Measurements from ENCODE around the gene CACNA1C.

The CACNA1C gene

GRCh38 chr12:2447861-2448260 lies 395.1 kb downstream of the CACNA1C start:
- no peak overlapping the region for H3K4me3 ChIP-seq (ENCODE audit: low read depth, low read length)
- no peak for TF ChIP-seq POLR2A (IDR thresholded peaks at IDR 0.05; ENCODE audit: extremely low read depth, insufficient read length)
- no peak for TF ChIP-seq CTCF (IDR thresholded peaks at IDR 0.05; ENCODE audit: low read depth, low read length)
- TF ChIP-seq MYC (IDR thresholded peaks at IDR 0.05; ENCODE audit: low read depth, low read length), result no peak
- no peak for TF ChIP-seq MAX (IDR thresholded peaks at IDR 0.05; ENCODE audit: low read depth, low read length)
- no peak for DNase-seq (ENCODE audit: low read depth)

- TF ChIP-seq POLR2A (IDR thresholded peaks at IDR 0.05; ENCODE audit: extremely low read depth, insufficient read length) (no peak), CTCF (IDR thresholded peaks at IDR 0.05; ENCODE audit: low read depth, low read length) (no peak), MYC (IDR thresholded peaks at IDR 0.05; ENCODE audit: low read depth, low read length) (no peak), MAX (IDR thresholded peaks at IDR 0.05; ENCODE audit: low read depth, low read length) (no peak)
- DNase-seq (ENCODE audit: low read depth), result no peak
- no peak overlapping the region for H3K4me3 ChIP-seq (ENCODE audit: low read depth, low read length)
Observed at GRCh38 chr12:2449586-2449985, 396.8 kb downstream of the CACNA1C start.

GRCh38 chr12:2450553-2450952 lies 397.8 kb downstream of the CACNA1C start:
- H3K4me3 ChIP-seq (ENCODE audit: low read depth, low read length), result no peak overlapping the region
- TF ChIP-seq CTCF (IDR thresholded peaks at IDR 0.05; ENCODE audit: low read depth, low read length) (no peak), POLR2A (IDR thresholded peaks at IDR 0.05; ENCODE audit: extremely low read depth, insufficient read length) (no peak), MYC (IDR thresholded peaks at IDR 0.05; ENCODE audit: low read depth, low read length) (no peak), MAX (IDR thresholded peaks at IDR 0.05; ENCODE audit: low read depth, low read length) (no peak)
- no peak for DNase-seq (ENCODE audit: low read depth)

- no peak overlapping the region for H3K4me3 ChIP-seq (ENCODE audit: low read depth, low read length)
- TF ChIP-seq MYC (IDR thresholded peaks at IDR 0.05; ENCODE audit: low read depth, low read length) (no peak), CTCF (IDR thresholded peaks at IDR 0.05; ENCODE audit: low read depth, low read length) (no peak), MAX (IDR thresholded peaks at IDR 0.05; ENCODE audit: low read depth, low read length) (no peak), POLR2A (IDR thresholded peaks at IDR 0.05; ENCODE audit: extremely low read depth, insufficient read length) (no peak)
- no peak for DNase-seq (ENCODE audit: low read depth)
Observed at GRCh38 chr12:2451025-2451424, 398.2 kb downstream of the CACNA1C start.

GRCh38 chr12:2451497-2451896 lies 398.7 kb downstream of the CACNA1C start:
- TF ChIP-seq MAX (IDR thresholded peaks at IDR 0.05; ENCODE audit: low read depth, low read length) (no peak), MYC (IDR thresholded peaks at IDR 0.05; ENCODE audit: low read depth, low read length) (no peak), CTCF (IDR thresholded peaks at IDR 0.05; ENCODE audit: low read depth, low read length) (no peak), POLR2A (IDR thresholded peaks at IDR 0.05; ENCODE audit: extremely low read depth, insufficient read length) (no peak)
- no peak for DNase-seq (ENCODE audit: low read depth)
- no peak overlapping the region for H3K4me3 ChIP-seq (ENCODE audit: low read depth, low read length)
